SK-N-MC (cell line): ENCODE measurements around the gene BEAN1.

Experiments
- EZH2 ChIP-seq: fragments of 200-600 bp; sonication (generic); IDR thresholded peaks from one replicate; pipeline ENCODE4 v1.6.1; 2017; ENCODE audit warnings: antibody characterized with exemption
- FOXP2 ChIP-seq: optimal IDR thresholded peaks from 2 replicates; pipeline ENCODE3; 2011; ENCODE audit warnings: mild to moderate bottlenecking, moderate library complexity; ENCODE audit not compliant: insufficient read depth; ENCODE audit errors: extremely low read length, control extremely low read depth
- POLR2AphosphoS5 ChIP-seq: IDR thresholded peaks from 2 replicates; pipeline ENCODE4 v1.6.1; 2012; ENCODE audit warnings: mild to moderate bottlenecking, low read depth, low read length, borderline replicate concordance

DNA sequence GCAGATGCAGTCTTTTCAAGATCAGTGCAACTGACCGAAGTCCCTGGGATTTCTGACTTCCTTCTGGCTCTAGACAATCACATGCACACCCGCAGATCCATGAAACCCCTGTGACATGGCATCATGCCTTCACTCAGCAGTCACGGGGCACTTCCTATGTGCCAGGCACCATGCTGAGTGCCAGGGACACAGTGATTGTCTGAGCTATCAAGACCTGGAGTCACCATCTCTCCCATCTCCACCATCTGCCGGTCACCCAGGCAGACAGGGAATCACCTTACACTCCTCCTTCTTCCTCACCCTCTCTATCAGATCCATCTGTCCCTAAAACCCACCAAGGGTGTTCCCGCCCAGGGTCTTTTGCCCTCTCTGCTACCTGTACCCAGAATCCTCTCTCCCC, 5.3 kb downstream of the BEAN1 start:
- TF ChIP-seq POLR2AphosphoS5 (no peak), EZH2 (no peak), FOXP2 (no peak)
